ENCODE data around the gene GPN1.
"Not testable (repeated sequence)": the region's sequence is repeated elsewhere in the genome, so short reads cannot be mapped to it uniquely, and the experiment has no call there.

The GPN1 gene

GRCh38 chr2:27627963-27628766, 685 bp upstream of the GPN1 start:
- DNase-seq (ENCODE audit: low read depth in 3 of 3) = no peak

- not testable (repeated sequence) for DNase-seq (ENCODE audit: low read depth in 3 of 3)
These were observed 1.4 kb downstream of the GPN1 start for GRCh38 chr2:27630257-27630656.

- DNase-seq (ENCODE audit: low read depth in 3 of 3) = no peak
These were observed 5.4 kb downstream of the GPN1 start for GRCh38 chr2:27634291-27634690.

GRCh38 chr2:27636766-27637165, 7.9 kb downstream of the GPN1 start:
- no peak for DNase-seq (ENCODE audit: low read depth in 3 of 3)

GRCh38 chr2:27638037-27638637, 9.3 kb downstream of the GPN1 start:
- DNase-seq (ENCODE audit: low read depth in 3 of 3) = no peak

- peak in 1 of 3 donors; percentile 14 for DNase-seq (ENCODE audit: low read depth in 3 of 3)
These were observed 9.9 kb downstream of the GPN1 start for GRCh38 chr2:27638709-27639108.

GRCh38 chr2:27640722-27641245, 11.9 kb downstream of the GPN1 start:
- DNase-seq (ENCODE audit: low read depth in 3 of 3) = no peak

- no peak for DNase-seq (ENCODE audit: low read depth in 3 of 3)
These were observed 16.3 kb downstream of the GPN1 start for GRCh38 chr2:27645197-27645596.

GRCh38 chr2:27647289-27647688, 18.4 kb downstream of the GPN1 start:
- no peak for DNase-seq (ENCODE audit: low read depth in 3 of 3)

GRCh38 chr2:27647737-27648136, 18.9 kb downstream of the GPN1 start:
- no peak for DNase-seq (ENCODE audit: low read depth in 3 of 3)

GRCh38 chr2:27651056-27651455, 22.2 kb downstream of the GPN1 start:
- no peak for DNase-seq (ENCODE audit: low read depth in 3 of 3)

GRCh38 chr2:27652341-27652740, 23.5 kb downstream of the GPN1 start:
- DNase-seq (ENCODE audit: low read depth in 3 of 3) = no peak

- DNase-seq (ENCODE audit: low read depth in 3 of 3) = no peak
These were observed 23.9 kb downstream of the GPN1 start for GRCh38 chr2:27652790-27653189.

GRCh38 chr2:27653397-27653796, 24.5 kb downstream of the GPN1 start:
- no peak for DNase-seq (ENCODE audit: low read depth in 3 of 3)

GRCh38 chr2:27655155-27655951, 26.5 kb downstream of the GPN1 start:
- DNase-seq (ENCODE audit: low read depth in 3 of 3) = no peak

GRCh38 chr2:27661371-27661770, 32.5 kb downstream of the GPN1 start:
- DNase-seq (ENCODE audit: low read depth in 3 of 3) = no peak

- DNase-seq (ENCODE audit: low read depth in 3 of 3) = peak; percentile 44 to 56 (median 55)
These were observed 34.7 kb downstream of the GPN1 start, which contains the start of the genes SLC4A1AP and SUPT7L for GRCh38 chr2:27663285-27664153. Gene SLC4A1AP (plus strand): TSS chr2:27663889. CDS start chr2:27663915, 26 bp downstream. Gene SUPT7L (minus strand): TSS chr2:27663614. CDS start chr2:27662192, 1,422 bp downstream.

GRCh38 chr2:27664154-27664574, 35.3 kb downstream of the GPN1 start:
- no peak for DNase-seq (ENCODE audit: low read depth in 3 of 3)

- no peak for DNase-seq (ENCODE audit: low read depth in 3 of 3)
These were observed 35.9 kb downstream of the GPN1 start for GRCh38 chr2:27664622-27665363.

GRCh38 chr2:27667446-27667845, 38.6 kb downstream of the GPN1 start:
- no peak for DNase-seq (ENCODE audit: low read depth in 3 of 3)

Data from stimulated activated CD4-positive, alpha-beta T cell treated with anti-CD3 and anti-CD28 coated beads, TNF-alpha, amount 100 ng/mL, for 48 hours (primary cell).